ENCODE results near the gene RERG.

RERG gene

DNA sequence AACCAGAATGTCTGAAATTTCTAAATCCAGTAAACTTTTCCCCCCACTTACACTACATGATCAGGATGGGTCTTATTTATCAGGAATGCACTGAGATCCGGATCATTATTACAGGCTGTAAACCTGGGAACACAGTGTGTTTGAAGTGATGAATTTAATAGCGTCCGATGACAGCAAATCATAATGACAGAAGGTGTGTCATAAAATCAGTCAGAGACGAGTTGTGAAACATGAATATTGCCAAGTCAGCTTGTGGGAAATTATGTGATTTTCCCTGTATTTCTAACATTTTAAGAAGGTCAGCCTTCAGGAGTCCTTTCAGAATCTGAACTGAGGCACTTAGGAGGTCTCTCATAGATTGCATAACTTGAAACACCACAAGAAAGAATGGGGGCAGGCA, 36.7 kb downstream of the RERG start:
- no peak for ATAC-seq
- no peak for DNase-seq
- Mint-ChIP-seq H3K36me3 (ENCODE audit: low read depth) (no peaks in the 10 kb centered on the region), H3K9me3 (no peaks in the 10 kb centered on the region), H3K27me3 (peaks cover 4% of the 10 kb centered on the region), H3K4me3 (no peak overlapping the region), H3K4me1 (no peaks in the 10 kb centered on the region), H3K27ac (no peak overlapping the region)

DNA sequence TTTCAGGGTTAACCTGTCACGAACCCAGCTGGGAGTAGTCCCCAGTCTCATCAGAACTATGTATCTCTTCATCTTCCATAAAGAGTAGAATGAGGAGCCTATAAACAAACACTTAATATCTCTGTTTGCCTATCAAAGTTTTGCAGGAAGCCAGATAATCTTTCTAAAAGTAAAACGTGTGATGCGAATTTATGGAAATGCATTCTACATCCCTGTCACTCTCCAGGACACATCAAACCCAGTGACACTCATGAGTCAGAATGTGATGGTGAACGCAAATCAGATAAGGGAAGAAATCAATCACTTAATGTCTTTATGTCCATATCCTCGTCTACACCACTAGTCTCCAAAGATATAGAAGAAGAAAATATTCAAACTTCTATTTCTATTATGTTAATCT, 37.4 kb downstream of the RERG start:
- no peak overlapping the region for H3K4me3 Mint-ChIP-seq
- no peaks in the 10 kb centered on the region for H3K4me1 Mint-ChIP-seq
- no peak overlapping the region for H3K27ac Mint-ChIP-seq
- ATAC-seq (no peak), DNase-seq (no peak)
- H3K36me3 Mint-ChIP-seq (ENCODE audit: low read depth), result no peaks in the 10 kb centered on the region
- H3K9me3 Mint-ChIP-seq, result no peaks in the 10 kb centered on the region
- H3K27me3 Mint-ChIP-seq, result peaks cover 4% of the 10 kb centered on the region

DNA sequence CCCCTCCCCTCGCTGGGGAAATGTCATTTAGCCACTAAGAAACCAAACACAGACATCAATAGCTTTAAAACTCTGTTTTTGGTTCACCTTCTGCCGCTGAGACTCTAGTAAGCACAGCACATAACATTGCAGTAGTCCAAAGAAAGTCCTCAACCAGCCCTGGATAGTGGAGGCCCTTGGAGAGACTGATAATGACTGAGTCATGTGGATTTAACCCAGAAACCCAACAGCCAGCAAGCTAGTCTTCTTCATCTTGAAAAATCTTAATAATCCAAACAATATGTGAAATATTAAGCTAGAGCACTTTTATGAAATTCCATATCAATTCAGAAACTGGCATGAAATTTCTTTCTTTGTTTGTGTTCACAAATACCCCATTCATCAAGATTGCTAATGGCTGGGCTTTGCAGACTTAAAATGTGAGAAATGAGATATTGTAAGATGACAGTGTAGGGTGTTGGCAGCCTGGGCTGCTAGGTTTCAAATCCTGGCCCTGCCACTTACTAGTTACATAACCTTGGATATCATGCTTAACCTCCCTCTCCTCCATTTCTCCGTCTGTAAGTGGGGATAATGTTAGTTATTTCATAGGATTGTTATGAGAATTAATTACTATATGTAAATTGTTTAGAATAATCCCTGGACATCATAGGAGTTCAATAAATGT, 40.1 kb downstream of the RERG start:
- no peak overlapping the region for H3K27ac Mint-ChIP-seq
- no peaks in the 10 kb centered on the region for H3K9me3 Mint-ChIP-seq
- H3K4me1 Mint-ChIP-seq, result no peaks in the 10 kb centered on the region
- no peak for ATAC-seq
- H3K36me3 Mint-ChIP-seq (ENCODE audit: low read depth), result no peaks in the 10 kb centered on the region
- H3K27me3 Mint-ChIP-seq, result peaks cover 10% of the 10 kb centered on the region
- H3K4me3 Mint-ChIP-seq, result no peak overlapping the region
- DNase-seq, result no peak

DNA sequence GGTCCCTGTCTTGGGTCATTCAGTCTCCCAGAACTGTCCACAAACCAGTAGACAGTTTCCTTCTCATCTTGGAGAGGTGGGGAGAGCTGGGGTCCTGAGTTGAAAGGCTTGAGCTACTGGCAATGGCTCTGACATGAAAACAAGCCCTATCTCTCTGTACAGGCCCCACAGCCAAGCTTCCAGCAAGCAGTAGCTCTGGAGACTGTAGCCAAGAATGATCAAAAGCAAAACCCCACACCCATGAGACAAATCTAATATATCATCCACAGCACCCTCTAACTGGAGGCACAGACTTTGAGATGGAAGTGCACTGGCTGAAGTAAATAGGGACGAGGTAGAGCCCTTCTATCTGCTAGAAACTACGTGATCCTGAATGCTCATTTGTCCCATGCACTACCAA, 40.9 kb downstream of the RERG start:
- ATAC-seq, result no peak
- Mint-ChIP-seq H3K9me3 (no peaks in the 10 kb centered on the region), H3K4me3 (no peak overlapping the region), H3K27ac (no peak overlapping the region), H3K27me3 (peaks cover 10% of the 10 kb centered on the region), H3K4me1 (no peaks in the 10 kb centered on the region), H3K36me3 (ENCODE audit: low read depth) (no peaks in the 10 kb centered on the region)
- no peak for DNase-seq

DNA sequence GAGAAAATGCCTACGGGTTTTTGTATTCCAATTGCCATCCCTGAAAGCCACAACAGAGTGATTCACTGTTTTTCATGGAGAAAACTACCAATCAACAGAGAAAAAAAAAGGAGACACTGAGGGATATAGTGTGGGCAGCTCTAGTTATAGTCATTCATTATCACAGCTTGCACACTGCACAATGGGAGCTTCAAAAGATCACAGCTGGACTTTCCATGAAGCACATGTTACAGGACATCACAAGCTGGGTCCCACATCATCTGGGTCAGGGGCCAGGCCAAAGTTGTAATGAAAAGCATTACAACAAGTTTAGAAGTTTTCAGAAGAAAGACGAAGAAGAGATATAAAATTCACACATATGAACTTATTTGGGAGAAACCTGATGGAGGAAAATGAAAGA, 41.5 kb downstream of the RERG start:
- no peak for DNase-seq
- Mint-ChIP-seq H3K36me3 (ENCODE audit: low read depth) (no peaks in the 10 kb centered on the region), H3K27me3 (peaks cover 10% of the 10 kb centered on the region), H3K4me1 (no peaks in the 10 kb centered on the region), H3K9me3 (no peaks in the 10 kb centered on the region), H3K27ac (no peak overlapping the region), H3K4me3 (no peak overlapping the region)
- ATAC-seq, result no peak

DNA sequence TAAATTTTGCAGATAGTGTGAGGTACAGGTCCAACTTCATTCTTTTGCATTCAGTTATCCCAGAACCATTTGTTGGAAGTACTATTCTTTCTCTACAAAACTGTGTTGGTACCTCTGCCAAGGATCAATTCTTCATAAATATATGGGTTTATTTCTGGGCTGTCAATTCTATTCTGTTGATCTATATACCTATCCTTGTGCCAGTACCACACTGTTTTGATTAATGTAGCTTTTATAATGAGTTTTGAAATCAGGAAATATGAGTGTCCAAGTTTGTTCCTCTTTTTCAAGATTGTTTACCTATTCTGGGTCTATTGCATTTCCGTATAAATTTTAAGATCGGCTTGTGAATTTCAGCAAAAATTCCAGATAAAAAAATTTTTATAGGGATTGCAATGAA, 48.1 kb downstream of the RERG start:
- Mint-ChIP-seq H3K4me3 (no peak overlapping the region), H3K27ac (no peak overlapping the region), H3K4me1 (no peaks in the 10 kb centered on the region), H3K36me3 (ENCODE audit: low read depth) (no peaks in the 10 kb centered on the region), H3K27me3 (peaks cover 9% of the 10 kb centered on the region), H3K9me3 (peaks cover 4% of the 10 kb centered on the region)
- no peak for ATAC-seq
- no peak for DNase-seq

DNA sequence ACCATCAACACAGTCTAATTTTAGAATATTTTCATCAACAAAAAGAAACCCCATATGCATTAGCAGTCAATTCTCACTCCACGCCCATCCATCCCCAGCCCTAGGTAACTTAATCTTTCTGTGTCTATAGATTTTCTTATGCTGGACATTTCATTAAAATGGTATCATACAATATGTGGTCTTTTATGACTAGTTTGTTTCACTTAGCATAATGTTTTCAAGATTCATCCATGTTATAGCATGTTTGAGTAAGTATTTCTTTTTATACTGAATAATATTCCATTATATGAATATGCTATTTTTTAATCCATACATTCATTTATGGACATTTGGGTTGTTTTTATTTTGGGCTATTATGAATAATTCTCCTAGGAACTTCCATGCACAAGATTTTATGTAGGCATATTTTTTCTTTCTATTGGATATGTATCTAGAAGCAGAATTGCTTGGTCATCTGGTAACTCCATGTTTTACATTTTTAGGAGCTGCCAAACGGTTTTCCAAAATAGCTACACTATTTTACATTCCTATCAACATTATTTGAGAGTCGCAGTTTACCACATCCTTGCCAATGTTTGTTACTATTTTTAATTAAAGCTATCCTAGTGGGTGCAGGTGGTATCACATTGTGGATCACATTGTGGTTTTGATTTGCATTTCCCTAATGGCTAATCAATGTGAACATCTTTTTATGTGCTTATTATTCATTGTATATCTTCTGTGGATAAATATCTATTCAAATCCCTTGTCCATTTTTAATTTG, 49.0 kb downstream of the RERG start:
- Mint-ChIP-seq H3K27ac (no peak overlapping the region), H3K27me3 (peaks cover 6% of the 10 kb centered on the region), H3K4me1 (no peaks in the 10 kb centered on the region), H3K36me3 (ENCODE audit: low read depth) (no peaks in the 10 kb centered on the region), H3K9me3 (peaks cover 4% of the 10 kb centered on the region), H3K4me3 (no peak overlapping the region)
- DNase-seq (no peak), ATAC-seq (no peak)

DNA sequence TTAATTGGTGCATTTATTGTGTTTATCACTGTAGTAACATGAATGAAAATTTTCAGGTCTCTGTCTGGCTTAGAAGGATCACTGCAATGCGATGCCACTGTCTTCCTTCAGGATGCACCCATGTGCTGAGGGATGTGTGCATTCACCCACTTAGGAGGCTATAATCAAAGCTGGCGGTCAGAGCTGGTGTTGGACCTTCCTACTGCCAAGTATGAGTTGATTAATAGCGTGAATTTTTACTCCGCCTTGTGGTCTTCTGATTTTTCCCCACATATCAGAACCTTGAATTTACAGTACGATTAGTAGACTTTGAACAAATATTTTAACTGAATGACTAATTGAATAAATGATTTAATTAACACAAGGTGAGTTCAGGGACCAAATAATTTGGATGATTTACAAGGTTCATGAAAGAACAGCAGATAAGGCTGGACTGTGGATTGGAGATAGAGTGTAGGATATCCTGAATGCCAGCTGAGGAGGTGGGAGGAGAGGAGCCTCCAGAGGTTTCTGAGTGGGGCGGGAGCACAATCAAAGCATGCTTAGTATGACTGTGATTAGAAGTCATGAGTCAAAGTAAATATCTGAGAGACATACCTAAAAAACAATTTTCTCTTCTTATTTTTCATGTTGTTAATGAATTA, 50.1 kb downstream of the RERG start:
- Mint-ChIP-seq H3K36me3 (ENCODE audit: low read depth) (no peaks in the 10 kb centered on the region), H3K4me3 (no peak overlapping the region), H3K9me3 (peaks cover 4% of the 10 kb centered on the region), H3K4me1 (no peaks in the 10 kb centered on the region), H3K27me3 (peaks cover 4% of the 10 kb centered on the region), H3K27ac (no peak overlapping the region)
- DNase-seq, result no peak
- no peak for ATAC-seq

DNA sequence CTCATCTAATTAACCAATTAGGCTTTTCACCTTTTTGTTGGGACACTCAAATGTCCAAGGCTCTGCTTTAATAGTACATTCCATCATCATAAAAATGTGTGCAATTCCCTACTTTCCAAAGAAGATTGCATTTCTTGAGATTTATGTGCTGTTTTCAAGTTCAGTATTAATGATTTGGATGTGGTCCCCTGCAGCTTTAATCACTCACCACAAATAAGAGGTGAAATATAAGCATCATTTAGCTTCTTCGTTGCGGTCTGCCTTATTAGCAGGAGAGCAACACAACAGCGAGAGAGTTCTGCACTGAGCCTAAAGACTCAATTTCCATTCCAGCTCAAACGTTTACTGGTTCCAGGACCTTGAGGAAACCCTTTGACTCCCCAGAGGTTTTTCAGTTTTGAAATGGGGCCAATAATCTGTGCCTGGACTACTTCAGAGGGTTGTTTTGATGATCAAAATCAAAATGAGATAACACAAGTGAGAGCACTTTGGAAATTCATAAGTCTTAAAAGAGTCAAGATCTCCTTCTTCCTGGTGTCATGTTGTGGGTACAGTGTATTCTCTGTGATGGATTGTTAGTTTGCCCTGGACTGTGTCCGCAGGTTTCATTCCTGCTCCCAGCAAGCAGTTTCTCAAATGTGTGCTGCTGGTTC, 53.1 kb downstream of the RERG start:
- no peaks in the 10 kb centered on the region for H3K4me1 Mint-ChIP-seq
- no peak for ATAC-seq
- peaks cover 4% of the 10 kb centered on the region for H3K9me3 Mint-ChIP-seq
- peaks cover 4% of the 10 kb centered on the region for H3K27me3 Mint-ChIP-seq
- H3K36me3 Mint-ChIP-seq (ENCODE audit: low read depth), result no peaks in the 10 kb centered on the region
- no peak overlapping the region for H3K4me3 Mint-ChIP-seq
- no peak for DNase-seq
- no peak overlapping the region for H3K27ac Mint-ChIP-seq

DNA sequence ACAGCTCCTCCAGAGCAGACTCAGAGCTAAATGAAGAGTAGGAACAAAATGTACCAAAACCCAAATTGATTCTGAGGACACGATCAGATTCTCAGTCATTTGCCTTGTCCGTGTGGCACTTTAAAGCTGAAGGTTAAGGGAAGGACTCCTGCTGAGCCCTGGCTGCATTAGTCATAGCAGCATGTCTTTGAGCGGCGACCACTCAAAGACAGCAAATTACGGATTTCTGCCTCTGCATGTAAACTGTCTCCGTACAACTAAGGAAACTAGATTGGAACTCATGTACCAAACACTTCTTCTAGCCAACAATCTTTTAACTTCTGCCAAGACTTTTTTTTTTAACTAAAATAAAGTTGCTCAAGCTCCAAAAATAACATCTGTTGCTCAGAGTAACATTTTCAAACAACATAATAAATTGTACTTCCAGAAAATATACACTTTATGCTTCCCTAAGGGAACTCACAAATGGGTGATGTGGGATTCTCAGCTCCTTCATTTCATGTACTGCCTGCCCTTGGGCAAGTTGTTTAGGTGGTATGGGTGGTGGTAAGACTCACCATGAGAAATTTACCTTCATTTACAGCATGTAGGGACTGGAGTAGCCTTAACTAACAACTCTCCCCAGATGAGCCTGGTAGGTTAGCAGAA, 56.1 kb downstream of the RERG start:
- Mint-ChIP-seq H3K36me3 (ENCODE audit: low read depth) (no peaks in the 10 kb centered on the region), H3K27me3 (peaks cover 4% of the 10 kb centered on the region), H3K27ac (no peak overlapping the region), H3K4me3 (no peak overlapping the region), H3K9me3 (no peaks in the 10 kb centered on the region), H3K4me1 (no peaks in the 10 kb centered on the region)
- ATAC-seq (no peak), DNase-seq (no peak)

DNA sequence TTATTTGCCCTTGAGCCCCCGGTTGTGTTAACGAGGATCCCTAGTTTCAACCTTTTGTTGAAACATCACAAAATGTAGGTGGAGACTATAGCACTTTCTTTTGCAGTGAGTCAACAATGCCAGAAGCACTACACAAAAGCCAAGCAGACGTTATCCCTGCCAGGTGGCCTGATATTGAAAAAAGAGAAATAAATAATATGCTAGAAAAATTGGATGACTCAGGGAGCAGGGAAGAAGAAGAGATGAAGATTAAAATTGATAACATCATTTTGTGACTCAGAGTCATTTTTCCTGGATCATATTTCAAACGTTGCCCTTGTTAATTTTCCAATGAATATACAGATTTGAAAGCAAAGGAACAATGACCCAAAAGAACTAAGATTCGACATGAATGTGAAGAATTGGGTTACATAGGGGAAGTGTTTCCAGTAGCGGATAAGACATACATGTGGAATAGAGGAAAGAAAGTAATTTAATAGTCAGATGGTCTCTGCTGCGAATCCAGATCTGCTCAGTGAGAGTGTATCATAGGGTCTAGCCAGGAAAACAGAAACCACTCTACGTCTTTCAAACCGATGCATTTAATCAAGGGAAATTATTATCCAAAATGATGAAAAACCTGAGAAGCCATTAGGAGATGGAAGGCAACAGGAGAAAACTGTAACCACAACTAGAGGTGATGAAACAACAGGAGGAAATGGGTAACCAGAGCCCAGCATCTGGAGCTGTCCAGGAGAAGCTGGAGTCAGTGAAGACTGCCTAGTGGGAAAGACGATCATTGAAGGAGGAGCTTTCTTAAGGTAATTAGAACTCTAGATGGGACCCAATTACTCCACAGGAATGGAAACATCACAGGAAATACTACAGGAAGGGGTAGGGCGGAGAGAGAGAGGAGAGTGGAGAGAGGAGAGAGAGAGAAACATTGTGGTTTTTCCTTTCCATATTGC, 57.9 kb downstream of the RERG start:
- ATAC-seq, result no peak

DNA sequence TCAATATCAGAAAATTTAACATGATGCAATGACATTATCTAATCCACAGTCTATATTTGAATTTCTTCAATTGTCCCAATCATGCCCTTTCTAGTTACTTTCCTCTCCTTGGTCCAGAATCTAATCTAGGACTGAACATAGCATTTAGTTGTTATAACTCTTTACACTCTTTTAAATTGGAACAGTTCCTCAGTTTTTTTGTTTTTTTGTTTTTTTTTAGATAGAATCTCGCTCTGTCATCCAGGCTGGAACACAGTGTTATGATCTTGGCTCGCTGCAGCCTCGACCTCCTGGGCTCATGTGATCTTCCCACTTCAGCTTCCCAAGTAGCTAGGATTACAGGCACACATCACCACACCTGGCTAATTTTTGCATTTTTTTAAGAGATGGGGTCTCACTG, 63.1 kb downstream of the RERG start:
- Mint-ChIP-seq H3K4me1 (no peaks in the 10 kb centered on the region), H3K36me3 (ENCODE audit: low read depth) (no peaks in the 10 kb centered on the region), H3K4me3 (no peak overlapping the region), H3K27ac (no peak overlapping the region), H3K27me3 (no peaks in the 10 kb centered on the region), H3K9me3 (no peaks in the 10 kb centered on the region)
- ATAC-seq, result no peak
- DNase-seq, result no peak

More for the DNA sequence above, 57.9 kb downstream of the RERG start:
- no peaks in the 10 kb centered on the region for H3K36me3 Mint-ChIP-seq (ENCODE audit: low read depth)
- no peaks in the 10 kb centered on the region for H3K9me3 Mint-ChIP-seq
- H3K4me3 Mint-ChIP-seq, result no peak overlapping the region
- no peak for DNase-seq
- H3K27ac Mint-ChIP-seq, result no peak overlapping the region
- H3K27me3 Mint-ChIP-seq, result peaks cover under 1% of the 10 kb centered on the region
- H3K4me1 Mint-ChIP-seq, result no peaks in the 10 kb centered on the region

DNA sequence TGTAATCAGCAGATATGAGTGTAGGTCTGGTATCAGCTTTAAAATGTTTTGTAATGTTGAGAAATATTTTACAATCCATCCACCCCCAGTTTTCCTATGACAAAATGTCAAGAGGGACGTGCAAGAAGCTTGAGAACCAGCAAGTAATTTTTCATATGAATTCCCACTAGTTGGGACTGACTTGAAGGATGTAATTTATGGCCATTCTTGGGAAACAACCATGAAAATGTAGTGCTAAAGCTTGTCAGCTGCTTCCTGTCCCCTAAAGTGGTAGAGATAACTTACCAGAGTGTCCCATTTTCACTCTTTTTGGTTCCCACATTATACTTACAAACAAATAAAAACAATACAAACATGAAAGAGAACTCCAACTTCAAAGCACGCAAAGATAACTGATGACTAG, 63.9 kb downstream of the RERG start:
- Mint-ChIP-seq H3K27me3 (no peaks in the 10 kb centered on the region), H3K4me3 (no peak overlapping the region), H3K36me3 (ENCODE audit: low read depth) (no peaks in the 10 kb centered on the region), H3K27ac (no peak overlapping the region), H3K4me1 (no peaks in the 10 kb centered on the region), H3K9me3 (no peaks in the 10 kb centered on the region)
- no peak for DNase-seq
- no peak for ATAC-seq

DNA sequence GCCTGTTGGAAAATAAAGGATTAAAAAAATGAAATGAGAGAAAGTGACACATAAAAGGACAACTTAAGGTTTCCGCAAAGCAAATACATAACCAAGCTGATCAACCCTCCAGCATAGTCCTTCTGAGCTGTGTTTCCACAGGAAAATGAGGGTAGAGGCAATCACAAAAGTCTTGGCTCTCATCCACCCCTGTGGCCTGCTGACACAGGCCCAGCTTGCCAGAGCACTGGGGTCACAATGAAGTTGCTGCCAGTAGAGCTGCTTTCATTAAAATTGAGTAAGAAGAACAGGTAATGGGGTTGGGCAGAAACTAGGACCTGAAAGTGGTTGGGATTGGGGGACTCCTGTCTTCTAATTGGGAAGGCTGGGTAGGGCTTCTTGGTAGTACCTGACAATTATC, 65.9 kb downstream of the RERG start:
- ATAC-seq (no peak), DNase-seq (no peak)
- Mint-ChIP-seq H3K27ac (no peak overlapping the region), H3K27me3 (no peaks in the 10 kb centered on the region), H3K4me3 (no peak overlapping the region), H3K9me3 (no peaks in the 10 kb centered on the region), H3K4me1 (no peaks in the 10 kb centered on the region), H3K36me3 (ENCODE audit: low read depth) (no peaks in the 10 kb centered on the region)

All from activated naive CD8-positive, alpha-beta T cell treated with anti-CD3 and anti-CD28 coated beads, Interleukin-2, amount 50 U/mL, for 24 hours (primary cell).